BE2C (cell line): ENCODE results near the gene ANKRD22.

Experiments used
- DNase-seq: peaks from one replicate; pipeline ENCODE4 v3.0.0-alpha.2; 2020
- H3K27me3 ChIP-seq: fragments of 250-450 bp; sonication (Bioruptor Pico); 2 replicates; pipeline ENCODE4 v1.5.1; 2020; ENCODE audit warnings: mild to moderate bottlenecking
- H3K36me3 ChIP-seq: fragments of 250-450 bp; sonication (Bioruptor Pico); 2 replicates; pipeline ENCODE4 v1.5.1; 2020; ENCODE audit warnings: mild to moderate bottlenecking
- H3K4me1 ChIP-seq: fragments of 250-450 bp; sonication (Bioruptor Pico); 2 replicates; pipeline ENCODE4 v1.5.1; 2020
- H3K4me3 ChIP-seq: 2 replicates; pipeline ENCODE4 v1.5.1; 2011; ENCODE audit warnings: low read depth, low read length
- H3K9me3 ChIP-seq: fragments of 250-450 bp; sonication (Bioruptor Pico); 2 replicates; pipeline ENCODE4 v1.5.1; 2020
- TF ChIP-seq, protein P1 (sequence below): IDR thresholded peaks from 2 replicates; pipeline ENCODE4 v1.5.1; 2012; ENCODE audit warnings: mild to moderate bottlenecking, low read depth, low read length

ANKRD22 gene

GRCh38 chr10:88870089-88870488, 18.4 kb upstream of the ANKRD22 start:
- DNase-seq = no peak
- no peaks in the 10 kb centered on the region for H3K27me3 ChIP-seq
- TF ChIP-seq, protein P1, sequence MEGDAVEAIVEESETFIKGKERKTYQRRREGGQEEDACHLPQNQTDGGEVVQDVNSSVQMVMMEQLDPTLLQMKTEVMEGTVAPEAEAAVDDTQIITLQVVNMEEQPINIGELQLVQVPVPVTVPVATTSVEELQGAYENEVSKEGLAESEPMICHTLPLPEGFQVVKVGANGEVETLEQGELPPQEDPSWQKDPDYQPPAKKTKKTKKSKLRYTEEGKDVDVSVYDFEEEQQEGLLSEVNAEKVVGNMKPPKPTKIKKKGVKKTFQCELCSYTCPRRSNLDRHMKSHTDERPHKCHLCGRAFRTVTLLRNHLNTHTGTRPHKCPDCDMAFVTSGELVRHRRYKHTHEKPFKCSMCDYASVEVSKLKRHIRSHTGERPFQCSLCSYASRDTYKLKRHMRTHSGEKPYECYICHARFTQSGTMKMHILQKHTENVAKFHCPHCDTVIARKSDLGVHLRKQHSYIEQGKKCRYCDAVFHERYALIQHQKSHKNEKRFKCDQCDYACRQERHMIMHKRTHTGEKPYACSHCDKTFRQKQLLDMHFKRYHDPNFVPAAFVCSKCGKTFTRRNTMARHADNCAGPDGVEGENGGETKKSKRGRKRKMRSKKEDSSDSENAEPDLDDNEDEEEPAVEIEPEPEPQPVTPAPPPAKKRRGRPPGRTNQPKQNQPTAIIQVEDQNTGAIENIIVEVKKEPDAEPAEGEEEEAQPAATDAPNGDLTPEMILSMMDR = no peak
- no peaks in the 10 kb centered on the region for H3K9me3 ChIP-seq
- no peaks in the 10 kb centered on the region for H3K36me3 ChIP-seq
- H3K4me1 ChIP-seq = no peaks in the 10 kb centered on the region
- no peak overlapping the region for H3K4me3 ChIP-seq

DNA sequence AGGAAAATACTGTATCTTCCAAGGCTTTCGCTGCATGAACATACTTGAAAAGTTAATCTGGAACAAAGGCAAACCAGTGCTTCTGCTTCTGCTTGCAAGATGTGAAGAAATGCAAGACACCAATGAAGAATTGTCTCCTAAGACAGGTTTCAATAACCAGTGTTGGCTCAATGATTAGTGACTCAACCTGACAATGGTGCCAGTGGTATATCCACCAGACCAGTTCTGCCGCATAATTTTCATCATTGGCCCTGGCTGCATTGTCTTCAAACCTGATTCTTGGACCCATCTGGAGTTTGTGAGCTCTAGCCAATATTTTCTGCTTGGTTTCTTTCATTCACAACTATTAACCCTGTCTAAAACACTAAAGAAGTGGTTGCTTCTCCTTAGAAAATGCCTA, 14.8 kb upstream of the ANKRD22 start:
- H3K36me3 ChIP-seq = no peaks in the 10 kb centered on the region
- TF ChIP-seq, protein P1 = no peak
- no peak for DNase-seq
- no peaks in the 10 kb centered on the region for H3K4me1 ChIP-seq
- no peak overlapping the region for H3K4me3 ChIP-seq
- H3K27me3 ChIP-seq = no peaks in the 10 kb centered on the region
- H3K9me3 ChIP-seq = no peaks in the 10 kb centered on the region

DNA sequence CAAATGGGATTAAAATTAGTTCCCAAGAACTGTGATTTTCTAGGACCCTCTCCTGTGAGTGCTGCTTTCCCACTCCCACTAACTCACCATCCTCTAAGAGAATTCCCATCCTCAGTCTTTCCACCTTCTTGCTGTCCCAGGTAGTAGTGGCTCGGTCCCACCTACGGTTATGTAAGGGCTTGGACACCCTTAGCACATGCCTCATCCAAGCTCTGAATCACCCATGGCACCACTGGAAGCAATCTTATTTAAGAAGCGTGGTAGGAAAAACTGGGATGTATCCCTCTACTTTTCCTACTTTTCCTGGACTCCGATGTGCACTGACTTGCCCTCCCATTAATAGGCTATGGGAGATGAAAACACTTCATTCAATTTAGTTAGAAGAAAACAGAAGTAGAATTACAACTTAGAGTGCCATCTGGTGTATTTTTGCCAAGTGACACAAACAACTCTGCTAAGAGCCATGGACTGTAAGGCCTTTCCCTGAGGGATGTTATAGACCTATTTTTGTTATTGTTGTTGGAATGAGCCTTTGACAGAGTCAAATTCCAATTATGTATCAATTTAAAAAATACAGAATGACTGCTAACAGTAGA, 13.7 kb upstream of the ANKRD22 start:
- Histone ChIP-seq H3K4me1 (no peaks in the 10 kb centered on the region), H3K4me3 (no peak overlapping the region), H3K36me3 (no peaks in the 10 kb centered on the region), H3K9me3 (no peaks in the 10 kb centered on the region), H3K27me3 (no peaks in the 10 kb centered on the region)
- TF ChIP-seq, protein P1 = 0 out of 2 replicates have a peak, but pooled peaks have one; percentile 2
- no peak for DNase-seq

DNA sequence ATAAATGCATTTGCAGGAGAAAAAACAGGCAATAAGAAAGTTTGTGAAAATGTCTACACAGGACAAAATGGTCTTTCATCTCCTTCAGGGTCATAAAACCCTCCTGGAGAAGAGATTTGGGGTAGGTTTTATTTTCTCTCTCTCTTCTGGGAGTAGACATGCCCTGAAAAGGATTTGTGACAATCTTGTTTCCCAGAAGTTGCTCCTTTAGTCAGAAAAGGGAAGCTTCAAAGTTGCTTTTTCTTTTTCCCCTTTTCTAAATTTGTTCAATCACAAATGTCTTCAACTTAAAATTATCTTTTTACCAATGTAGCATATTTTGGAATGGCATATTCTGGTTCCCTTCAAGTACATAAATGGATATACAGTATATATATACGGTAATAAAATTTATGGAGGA, 9.4 kb upstream of the ANKRD22 start:
- no peaks in the 10 kb centered on the region for H3K9me3 ChIP-seq
- no peaks in the 10 kb centered on the region for H3K36me3 ChIP-seq
- H3K4me3 ChIP-seq = no peak overlapping the region
- TF ChIP-seq, protein P1 = no peak
- DNase-seq = no peak
- no peaks in the 10 kb centered on the region for H3K27me3 ChIP-seq
- no peaks in the 10 kb centered on the region for H3K4me1 ChIP-seq

GRCh38 chr10:88858491-88858890, 6.8 kb upstream of the ANKRD22 start:
- H3K36me3 ChIP-seq = no peaks in the 10 kb centered on the region
- no peak for DNase-seq
- H3K4me1 ChIP-seq = no peaks in the 10 kb centered on the region
- no peaks in the 10 kb centered on the region for H3K9me3 ChIP-seq
- TF ChIP-seq, protein P1 = no peak
- H3K4me3 ChIP-seq = no peak overlapping the region
- H3K27me3 ChIP-seq = no peaks in the 10 kb centered on the region

GRCh38 chr10:88857831-88858230, 6.2 kb upstream of the ANKRD22 start:
- H3K4me1 ChIP-seq = no peaks in the 10 kb centered on the region
- TF ChIP-seq, protein P1 = no peak
- no peaks in the 10 kb centered on the region for H3K27me3 ChIP-seq
- H3K36me3 ChIP-seq = no peaks in the 10 kb centered on the region
- no peak overlapping the region for H3K4me3 ChIP-seq
- no peaks in the 10 kb centered on the region for H3K9me3 ChIP-seq
- DNase-seq = no peak
